NK-92 (cell line): ENCODE results near the gene COL15A1.

Experiments used
- DNase-seq: peaks from one replicate; lab custom pipeline; 2025; ENCODE audit not compliant: unreplicated experiment; lab: John Stamatoyannopoulos, UW

COL15A1 gene

DNA sequence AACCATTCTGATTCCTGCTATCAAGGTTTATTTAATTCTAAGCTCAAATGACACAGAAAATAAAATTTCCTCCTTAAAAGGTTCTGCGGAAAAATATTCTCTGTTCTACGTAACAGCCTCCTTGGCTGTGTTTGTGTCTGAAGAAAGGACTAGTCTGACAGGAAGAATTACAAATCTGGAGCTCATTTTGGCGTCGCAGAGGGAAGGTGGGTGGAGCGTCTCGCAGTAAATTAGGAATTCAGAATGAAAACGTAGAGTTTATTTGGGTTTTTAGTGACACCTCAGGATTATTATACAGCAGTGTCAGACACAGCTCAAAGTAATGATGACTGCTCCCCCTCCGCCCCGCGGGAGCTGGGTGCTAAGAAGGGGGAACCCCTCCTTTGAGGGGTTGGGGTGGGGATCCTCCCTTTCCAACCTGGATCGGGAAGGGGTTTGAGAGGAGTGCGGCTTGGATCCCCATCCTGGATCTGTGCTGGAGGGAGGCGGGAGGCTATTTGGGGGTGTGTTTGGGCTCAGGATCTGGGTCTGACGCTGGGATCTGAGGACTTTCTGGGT, 160.3 kb downstream of the COL15A1 start:
- no peak for DNase-seq

DNA sequence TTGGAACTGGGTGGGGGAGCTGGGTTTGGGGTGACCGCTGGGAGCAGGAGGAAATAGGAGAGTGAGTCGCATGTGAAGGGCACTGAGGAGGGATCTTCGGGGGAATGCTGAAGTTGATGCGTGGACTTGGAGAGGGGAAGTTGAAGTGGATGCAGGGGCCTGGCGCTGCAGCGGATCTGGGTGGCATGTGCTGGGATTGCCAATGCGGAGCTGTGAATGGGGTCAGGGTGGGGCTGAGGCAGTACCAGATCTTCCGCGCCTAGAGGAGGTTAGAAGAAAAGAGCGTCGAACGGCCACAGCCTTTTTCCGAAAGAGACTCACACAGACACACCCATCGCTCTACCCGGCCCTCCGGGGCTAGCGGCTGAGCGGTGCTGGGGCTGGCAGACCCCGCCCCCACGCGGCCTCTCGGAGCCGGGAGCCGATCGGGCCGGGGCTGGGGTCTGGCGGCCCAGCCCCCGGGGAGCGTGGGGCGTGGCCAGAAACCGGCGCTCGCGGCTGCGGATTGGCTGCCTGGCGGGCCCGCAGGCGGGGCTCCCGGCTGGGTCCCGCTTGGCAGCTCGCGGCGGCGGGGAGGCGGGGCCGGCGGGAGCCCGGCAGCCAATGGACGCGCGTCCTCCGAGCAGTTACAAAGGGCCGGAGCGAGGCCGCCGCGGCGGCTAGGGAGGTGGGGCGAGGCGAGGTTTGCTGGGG, 160.9 kb downstream of the COL15A1 start, which contains the start of gene TGFBR1:
TSS of gene TGFBR1 (plus strand) at position 655 of the 693 bp plus-strand sequence. CDS start 93 bp downstream, outside the sequence.
- DNase-seq = peak; percentile 53

DNA sequence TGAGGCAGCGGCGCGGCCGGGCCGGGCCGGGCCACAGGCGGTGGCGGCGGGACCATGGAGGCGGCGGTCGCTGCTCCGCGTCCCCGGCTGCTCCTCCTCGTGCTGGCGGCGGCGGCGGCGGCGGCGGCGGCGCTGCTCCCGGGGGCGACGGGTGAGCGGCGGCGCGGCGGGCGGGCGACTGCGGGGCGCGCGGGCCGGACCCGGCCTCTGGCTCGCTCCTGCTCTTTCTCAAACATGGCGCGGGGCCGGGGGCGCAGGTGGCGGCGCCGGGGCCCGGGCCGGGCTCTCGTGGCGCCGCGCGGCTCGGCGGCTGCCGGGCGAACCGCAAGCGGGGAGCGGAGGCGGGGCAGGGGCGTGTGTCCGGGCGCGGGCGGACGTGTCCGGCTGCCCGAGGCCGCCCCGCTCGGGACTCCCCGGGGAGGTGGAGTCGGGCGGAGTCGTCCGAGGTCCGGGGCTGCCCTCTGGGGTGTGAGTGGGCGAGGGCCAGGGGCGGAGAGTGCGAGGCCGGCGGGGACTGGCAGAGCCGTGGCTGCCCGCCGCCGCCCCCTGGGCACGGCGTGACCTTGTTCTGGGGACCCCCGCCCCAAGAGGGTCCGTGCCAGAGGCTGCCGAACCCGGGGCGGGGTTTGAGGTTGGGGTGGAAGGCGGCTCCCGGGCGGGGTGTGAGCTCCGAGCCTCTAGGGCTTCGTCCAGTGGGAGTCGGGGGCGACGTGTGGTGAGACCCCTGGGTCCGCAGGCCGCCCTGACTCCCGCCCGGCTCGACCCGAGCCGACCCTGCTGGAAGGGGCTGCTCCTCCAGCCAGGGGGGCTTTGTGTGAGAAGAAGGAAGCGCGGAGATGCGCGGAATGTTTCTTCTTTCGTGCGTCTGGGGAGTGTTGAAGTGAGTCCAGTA, 161.7 kb downstream of the COL15A1 start:
- no peak for DNase-seq

DNA sequence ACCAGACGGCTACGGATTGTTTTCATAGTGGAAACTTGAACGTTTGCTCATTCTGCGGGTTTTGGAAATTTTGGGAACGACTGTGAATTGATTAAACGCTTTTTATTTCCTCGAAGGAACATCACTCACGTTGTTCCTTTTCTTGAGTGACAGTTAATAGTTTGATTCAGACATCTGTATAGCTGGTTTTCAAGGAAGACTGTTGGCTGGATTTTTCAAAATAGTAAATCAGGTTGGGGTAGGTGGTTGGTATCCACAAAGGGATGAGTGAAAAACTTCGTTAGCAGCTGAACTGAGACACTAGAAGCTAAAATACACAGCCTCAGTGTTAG, 162.3 kb downstream of the COL15A1 start:
- DNase-seq = no peak

DNA sequence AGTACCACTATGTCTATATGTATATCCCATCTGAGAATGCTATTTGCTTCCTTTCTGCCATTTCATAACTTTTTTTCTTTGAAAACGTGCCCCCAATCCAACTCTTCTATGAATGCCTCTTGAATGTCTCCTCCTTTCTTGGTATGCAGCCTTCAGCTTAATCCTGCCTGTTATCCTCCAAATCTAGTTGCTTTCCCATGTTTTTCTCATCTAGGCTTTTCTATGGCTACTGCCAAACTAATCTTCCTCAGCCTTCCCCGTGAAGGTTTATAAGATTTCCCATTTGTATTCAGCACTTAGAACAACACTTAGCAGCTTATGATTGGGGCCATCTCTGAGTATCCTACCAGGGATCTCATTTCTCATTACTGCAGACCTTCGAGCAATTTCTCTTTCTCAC, 163.7 kb downstream of the COL15A1 start:
- DNase-seq = no peak

DNA sequence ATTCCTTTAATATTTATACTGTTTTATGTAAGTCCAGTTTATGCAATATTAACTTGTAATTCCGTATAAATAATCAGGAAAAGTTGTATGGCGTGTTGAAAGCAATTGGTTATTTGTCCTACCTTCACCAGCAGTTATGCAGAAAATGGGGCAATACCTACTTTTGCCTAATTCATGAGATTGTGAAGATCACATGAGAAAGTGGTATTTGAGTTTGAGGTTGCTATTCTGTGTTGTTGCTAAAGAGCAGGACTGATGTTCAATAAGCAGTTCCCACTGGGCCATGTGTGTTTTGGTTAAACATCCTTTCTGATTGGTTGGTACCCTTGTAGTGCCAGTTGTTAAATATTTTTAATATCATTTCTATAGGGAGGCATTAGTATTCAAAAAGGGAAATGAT, 164.4 kb downstream of the COL15A1 start:
- DNase-seq = no peak

DNA sequence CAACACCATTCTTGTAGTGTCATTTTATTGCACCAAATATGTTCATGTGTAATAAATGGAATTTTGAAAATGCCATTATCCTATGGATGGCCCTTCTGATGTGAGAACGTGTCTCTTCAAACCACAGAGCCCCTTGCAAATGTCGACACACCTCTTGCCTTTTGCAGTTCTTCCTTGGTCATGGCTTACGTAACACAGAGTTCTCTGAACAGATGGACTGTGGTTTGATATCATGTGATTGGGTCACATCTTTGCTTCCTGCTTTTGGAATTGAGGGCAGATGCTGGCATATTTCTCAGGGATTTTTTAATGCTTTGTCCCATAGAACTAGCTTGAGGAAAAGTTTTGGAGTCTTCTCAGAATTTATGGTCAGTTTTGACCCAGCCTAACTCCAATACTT, 165.8 kb downstream of the COL15A1 start:
- DNase-seq = no peak

DNA sequence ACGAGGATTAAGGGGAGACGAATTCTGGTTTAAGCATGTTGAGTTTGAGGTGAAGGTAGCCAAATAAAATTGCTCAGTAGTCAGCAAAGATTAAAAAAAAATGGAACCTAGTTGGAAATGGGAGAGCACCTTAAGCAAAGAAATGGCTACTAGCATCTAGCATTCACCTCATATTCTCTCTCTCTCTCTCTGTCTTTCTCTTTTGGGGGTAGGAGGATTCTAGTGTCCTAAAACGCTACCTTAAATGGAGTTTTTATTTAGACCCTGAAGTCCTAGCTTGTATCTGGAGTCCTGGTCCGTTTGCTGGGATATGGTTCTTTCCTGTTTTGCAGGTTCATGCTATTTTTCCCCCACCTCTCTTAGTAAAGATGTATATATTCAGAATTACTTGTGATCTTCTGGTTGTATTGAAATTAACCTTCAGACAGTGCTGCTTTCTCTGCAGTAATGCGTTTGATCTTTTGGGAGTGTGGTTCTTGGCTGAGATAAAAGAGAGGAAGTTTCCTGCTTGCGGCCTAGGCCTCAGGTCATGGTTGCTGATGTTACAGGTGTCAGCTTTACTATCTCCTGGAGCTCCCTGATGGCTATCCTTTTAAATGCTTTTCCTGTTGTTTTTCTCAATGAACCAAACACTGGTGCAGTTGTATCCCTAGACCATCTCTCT, 169.2 kb downstream of the COL15A1 start:
- no peak for DNase-seq

DNA sequence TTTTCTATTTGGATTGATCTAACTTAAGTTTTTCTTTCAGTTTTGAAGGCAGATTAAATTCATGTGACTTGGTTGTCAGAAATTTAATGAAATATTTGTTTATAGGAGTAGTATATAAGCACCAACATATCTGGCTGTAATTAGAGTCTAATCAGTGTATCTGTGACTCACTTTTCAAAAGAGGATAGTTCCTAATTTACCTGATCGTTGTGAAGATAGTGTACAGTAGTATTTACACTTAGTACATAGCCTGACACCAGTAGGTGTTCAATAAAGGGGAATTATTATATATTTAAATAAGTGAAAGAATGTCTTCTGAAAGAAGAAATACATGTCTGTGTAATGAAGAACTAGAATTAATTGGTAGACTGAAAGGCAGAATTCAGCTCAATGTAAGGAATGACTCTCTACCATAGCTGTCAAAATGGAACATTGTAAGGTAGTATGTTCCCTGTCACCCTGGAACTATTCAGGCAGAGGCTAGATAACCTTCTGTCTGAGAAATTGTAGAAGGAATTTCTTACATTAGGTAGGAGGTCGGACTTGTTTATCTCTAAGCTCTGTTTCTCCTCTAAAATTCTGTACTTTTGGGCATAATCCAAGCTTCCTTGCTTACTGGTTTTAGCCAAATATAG, 169.8 kb downstream of the COL15A1 start:
- no peak for DNase-seq

DNA sequence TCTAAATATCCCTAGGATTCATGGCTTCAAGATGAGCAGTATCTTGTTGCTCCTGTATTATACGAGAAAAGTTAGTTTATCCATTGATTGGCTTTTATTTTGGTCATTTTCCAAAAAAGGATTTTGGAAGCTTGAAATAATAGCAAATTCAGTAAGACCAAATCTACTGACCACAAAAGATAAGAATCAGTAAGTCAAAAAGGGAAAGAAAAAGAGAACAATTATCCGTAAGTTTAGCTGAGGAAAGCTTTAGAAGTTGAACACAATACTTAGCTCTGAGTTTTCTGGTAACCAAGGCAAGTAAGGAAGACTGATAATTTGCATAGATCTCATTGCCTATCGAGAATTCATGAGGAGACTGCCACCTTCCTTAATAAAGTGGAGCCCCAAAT, 170.3 kb downstream of the COL15A1 start:
- no peak for DNase-seq

DNA sequence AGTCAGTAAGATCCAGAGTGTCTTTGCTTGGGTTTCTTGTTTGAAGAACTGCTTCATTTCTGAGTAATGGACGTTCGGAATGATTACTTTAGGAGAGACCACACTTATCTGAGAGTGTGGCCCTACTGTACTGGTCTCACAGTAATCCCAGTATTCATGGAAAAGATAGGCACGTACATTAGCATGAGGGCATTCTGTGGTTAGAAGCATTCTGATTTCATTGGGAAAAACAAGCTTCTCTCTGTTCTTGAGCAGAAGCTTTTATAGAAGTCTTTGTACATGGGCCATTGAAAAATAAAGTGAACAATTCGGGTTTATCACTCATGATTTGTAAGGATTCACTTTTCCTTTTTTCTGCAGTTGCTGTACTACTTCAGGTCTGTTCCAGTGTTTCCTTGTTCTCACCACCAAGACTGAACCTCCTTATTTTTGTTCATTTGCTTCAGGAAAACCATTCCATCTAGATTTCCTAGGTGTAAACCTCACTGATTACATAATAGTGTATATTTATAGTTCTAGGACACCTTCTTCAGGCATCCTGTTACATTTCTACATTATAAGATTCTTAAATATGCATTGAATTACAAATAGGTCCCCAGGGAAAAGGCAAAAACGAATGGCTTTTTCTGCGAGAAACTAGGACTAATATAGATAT, 171.3 kb downstream of the COL15A1 start:
- DNase-seq = no peak

DNA sequence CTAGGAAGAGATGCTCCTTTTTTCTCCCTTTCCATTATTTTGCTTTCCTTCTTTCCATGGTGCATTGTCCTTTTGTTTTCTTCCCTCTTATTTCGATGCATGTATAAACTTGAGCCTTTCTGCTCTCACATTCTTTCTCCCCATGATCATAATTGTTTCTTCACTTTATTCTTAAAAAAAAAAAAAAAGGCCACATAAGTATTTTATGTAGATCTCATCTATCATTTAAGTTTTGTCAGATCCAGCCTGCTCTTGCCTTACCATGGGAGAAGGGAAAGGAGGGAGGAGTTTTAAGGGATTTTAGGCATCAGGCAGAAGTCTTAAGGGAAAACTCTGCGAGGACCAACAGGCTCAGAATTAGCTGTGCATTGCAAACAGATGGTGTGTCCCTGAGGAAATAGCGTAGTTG, 172.3 kb downstream of the COL15A1 start:
- DNase-seq = no peak

DNA sequence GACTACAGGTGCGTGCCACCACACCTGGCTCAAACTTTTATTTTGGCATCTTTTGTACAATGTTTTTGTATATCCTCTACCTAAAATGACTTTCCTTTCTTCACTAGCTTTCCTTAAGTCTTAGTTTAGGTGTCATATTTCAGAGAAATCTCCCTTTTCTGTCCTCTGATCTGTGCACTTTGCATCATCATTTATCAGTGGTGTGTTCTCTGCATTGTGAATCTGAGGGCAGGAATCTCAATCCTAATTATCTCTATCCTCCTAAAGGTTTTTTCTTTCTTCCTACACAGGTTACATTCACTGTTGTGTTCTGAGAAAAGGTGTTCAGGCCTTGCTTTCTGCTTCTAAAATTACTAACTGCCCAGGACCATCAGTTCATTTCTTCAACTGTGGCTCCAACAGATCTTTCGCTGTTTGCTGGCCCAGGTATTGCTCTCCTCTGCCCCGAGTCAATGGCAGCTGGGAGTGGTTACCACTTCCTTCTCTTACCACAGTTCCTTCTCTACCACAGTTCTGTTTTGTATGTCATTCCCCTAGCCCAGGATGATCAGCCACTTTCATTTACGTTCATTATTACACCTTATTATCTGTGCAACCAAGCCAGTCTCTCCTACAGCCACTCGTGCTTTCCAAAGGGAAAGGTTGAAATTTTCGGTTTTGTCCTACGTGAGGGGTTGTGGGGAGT, 175.2 kb downstream of the COL15A1 start:
- DNase-seq = no peak

DNA sequence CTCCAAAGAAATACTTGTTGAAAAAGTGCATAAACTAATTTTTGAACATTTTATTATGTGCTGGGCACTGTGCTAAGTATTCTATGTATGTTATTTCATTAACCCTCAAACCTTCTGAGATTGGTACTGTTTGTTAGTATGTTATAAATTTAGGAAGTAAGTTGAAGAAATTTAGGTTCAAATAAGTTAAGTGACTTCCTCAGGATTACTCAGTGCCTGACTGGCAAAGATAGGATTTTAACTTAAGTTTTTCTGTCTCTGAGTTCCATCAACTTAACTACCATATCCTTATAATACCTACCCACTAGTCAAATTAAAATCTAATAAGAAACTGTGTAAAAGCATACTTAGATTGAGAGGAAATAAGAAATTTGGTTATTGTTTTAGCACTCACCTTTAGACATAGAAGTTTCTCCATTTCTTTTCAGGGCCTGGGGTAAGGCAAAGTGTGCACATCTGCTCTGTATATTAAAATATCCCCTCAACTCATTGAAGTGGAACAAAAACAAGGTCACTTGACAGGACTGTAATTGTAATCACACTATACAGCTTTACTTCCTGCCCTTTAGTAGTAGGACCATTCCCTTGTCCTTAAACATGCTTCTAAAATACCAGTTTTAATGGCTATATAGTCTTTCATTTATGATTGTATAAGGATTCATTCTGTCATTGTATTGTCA, 176.4 kb downstream of the COL15A1 start:
- DNase-seq = no peak
